ENCODE data around the gene ELMO1. TPM values are rescaled to one million over a fixed set of nuclear protein-coding genes. Genes with fewer than 3 reads are reported as not detected.
"Not testable (repeated sequence)": the region's sequence is repeated elsewhere in the genome, so short reads cannot be mapped to it uniquely, and the experiment has no call there.

The ELMO1 gene
- polyA plus RNA-seq, 1 experiment = not detected

- ChIA-PET CTCF (interaction anchor here (0.6 to 11.9 kb wide), 2 partner anchors 13 to 199 kb away, joined by 3 to 98 read pairs; no protein-coding TSS in a partner anchor), POLR2A (no interaction called here)
- DNase-seq (ENCODE audit: low read depth) = no peak
- no peak overlapping the region for H3K4me3 ChIP-seq (ENCODE audit: low read depth, low read length)
- no peaks in the 10 kb centered on the region for H3K27me3 ChIP-seq (ENCODE audit: control insufficient read depth, insufficient read depth, low read length)
- no peak for TF ChIP-seq CTCF (IDR thresholded peaks at IDR 0.05; ENCODE audit: insufficient read depth, low read depth, low read length)
- H3K36me3 ChIP-seq (ENCODE audit: control insufficient read depth, insufficient read depth, low read length) = no peaks in the 10 kb centered on the region
Observed at GRCh38 chr7:36982766-36983165, 465.9 kb downstream of the ELMO1 start.

- Histone ChIP-seq H3K4me3 (ENCODE audit: low read depth, low read length) (no peak overlapping the region), H3K36me3 (ENCODE audit: control insufficient read depth, insufficient read depth, low read length) (no peaks in the 10 kb centered on the region), H3K27me3 (ENCODE audit: control insufficient read depth, insufficient read depth, low read length) (no peaks in the 10 kb centered on the region)
- CTCF ChIA-PET = interaction anchor here (2.7 to 11.9 kb wide), 3 partner anchors 10 to 218 kb away, joined by 12 to 98 read pairs (median 20); no protein-coding TSS in a partner anchor
- POLR2A ChIA-PET = no interaction called here
- DNase-seq (ENCODE audit: low read depth) = no peak
- TF ChIP-seq CTCF (IDR thresholded peaks at IDR 0.05; ENCODE audit: insufficient read depth, low read depth, low read length) = no peak
Observed at GRCh38 chr7:36979810-36980248, 468.8 kb downstream of the ELMO1 start.

- TF ChIP-seq CTCF (IDR thresholded peaks at IDR 0.05; ENCODE audit: insufficient read depth, low read depth, low read length) = no peak
- ChIA-PET POLR2A (no interaction called here), CTCF (interaction anchor here (1.5 to 11.9 kb wide), 5 partner anchors 7 to 220 kb away, joined by 8 to 98 read pairs (median 13); no protein-coding TSS in a partner anchor)
Observed at GRCh38 chr7:36978461-36978860, 470.2 kb downstream of the ELMO1 start.

GRCh38 chr7:36977878-36978277 is 470.8 kb downstream of the ELMO1 start:
- ChIA-PET CTCF (interaction anchor here (1.5 to 4.0 kb wide), 4 partner anchors 8 to 221 kb away, joined by 6 to 16 read pairs (median 10); no protein-coding TSS in a partner anchor), POLR2A (no interaction called here)
- no peaks in the 10 kb centered on the region for H3K27me3 ChIP-seq (ENCODE audit: control insufficient read depth, insufficient read depth, low read length)
- no peaks in the 10 kb centered on the region for H3K36me3 ChIP-seq (ENCODE audit: control insufficient read depth, insufficient read depth, low read length)
- TF ChIP-seq CTCF (IDR thresholded peaks at IDR 0.05; ENCODE audit: insufficient read depth, low read depth, low read length) = no peak
- DNase-seq (ENCODE audit: low read depth) = no peak
- no peak overlapping the region for H3K4me3 ChIP-seq (ENCODE audit: low read depth, low read length)

More at GRCh38 chr7:36978461-36978860, 470.2 kb downstream of the ELMO1 start:
- no peak overlapping the region for H3K4me3 ChIP-seq (ENCODE audit: low read depth, low read length)
- no peak for DNase-seq (ENCODE audit: low read depth)
- H3K27me3 ChIP-seq (ENCODE audit: control insufficient read depth, insufficient read depth, low read length) = no peaks in the 10 kb centered on the region
- H3K36me3 ChIP-seq (ENCODE audit: control insufficient read depth, insufficient read depth, low read length) = no peaks in the 10 kb centered on the region

- CTCF ChIA-PET = interaction anchor here (7.2 kb wide), 1 partner anchor 207 kb away, joined by 149 read pairs; no protein-coding TSS in a partner anchor
- DNase-seq (ENCODE audit: low read depth); H3K36me3 ChIP-seq (ENCODE audit: control insufficient read depth, insufficient read depth, low read length); POLR2A ChIA-PET; H3K4me3 ChIP-seq (ENCODE audit: low read depth, low read length); H3K27me3 ChIP-seq (ENCODE audit: control insufficient read depth, insufficient read depth, low read length): not testable (repeated sequence)
Observed at GRCh38 chr7:36973534-36973933, 475.1 kb downstream of the ELMO1 start.

GRCh38 chr7:36972140-36972518 is 476.5 kb downstream of the ELMO1 start:
- ChIA-PET CTCF (interaction anchor here (1.2 to 7.2 kb wide), 4 partner anchors 12 to 229 kb away, joined by 3 to 149 read pairs (median 95); no protein-coding TSS in a partner anchor), POLR2A (no interaction called here)
- no peak for DNase-seq (ENCODE audit: low read depth)
- no peaks in the 10 kb centered on the region for H3K27me3 ChIP-seq (ENCODE audit: control insufficient read depth, insufficient read depth, low read length)
- TF ChIP-seq CTCF (IDR thresholded peaks at IDR 0.05; ENCODE audit: insufficient read depth, low read depth, low read length) = no peak
- H3K4me3 ChIP-seq (ENCODE audit: low read depth, low read length) = no peak overlapping the region
- no peaks in the 10 kb centered on the region for H3K36me3 ChIP-seq (ENCODE audit: control insufficient read depth, insufficient read depth, low read length)

Data from BJ (cell line).